Measurements from ENCODE around the gene FGF4. TPM values are rescaled to one million over a fixed set of nuclear protein-coding genes. Genes with fewer than 3 reads are reported as not detected.

Gene FGF4
- total RNA-seq, 6 donors from 2014 or later = not detected

- Histone ChIP-seq H3K27ac (no peak overlapping the region), H3K9me3 (no peaks in the 10 kb centered on the region), H3K36me3 (no peaks in the 10 kb centered on the region), H3K27me3 (no peaks in the 10 kb centered on the region), H3K4me3 (no peak overlapping the region), H3K4me1 (no peaks in the 10 kb centered on the region)
- TF ChIP-seq POLR2AphosphoS5 (IDR thresholded peaks at IDR 0.05) (no peak), POLR2A (IDR thresholded peaks at IDR 0.05) (no peak), CTCF (IDR thresholded peaks at IDR 0.05) (no peak), EP300 (IDR thresholded peaks at IDR 0.05) (no peak)
- ATAC-seq (ENCODE audit: low FRiP score in 2 of 2) (no peak), DNase-seq (no peak)
- WGBS, 2 donors = 50 to 65% methylated on average over 1 of the region's 1 CpG
These were observed 27.4 kb upstream of the FGF4 start for GRCh38 chr11:69802590-69802989.

- H3K4me1 ChIP-seq = no peaks in the 10 kb centered on the region
- no peak for TF ChIP-seq EP300 (IDR thresholded peaks at IDR 0.05)
- TF ChIP-seq CTCF (IDR thresholded peaks at IDR 0.05) = peak; percentile 28 to 72 (median 56)
- TF ChIP-seq POLR2AphosphoS5 (IDR thresholded peaks at IDR 0.05) = no peak
- TF ChIP-seq POLR2A (IDR thresholded peaks at IDR 0.05) = no peak
- no peak for ATAC-seq (ENCODE audit: low FRiP score in 2 of 2)
- H3K27me3 ChIP-seq = no peaks in the 10 kb centered on the region
- no peak for DNase-seq
- H3K9me3 ChIP-seq = no peaks in the 10 kb centered on the region
- H3K36me3 ChIP-seq = no peaks in the 10 kb centered on the region
- WGBS, 2 donors = 24 to 55% methylated on average over 6 to 15 of the region's 15 CpGs
- H3K27ac ChIP-seq = no peak overlapping the region
- H3K4me3 ChIP-seq = no peak overlapping the region
These were observed 26.6 kb upstream of the FGF4 start for GRCh38 chr11:69801513-69802335.

GRCh38 chr11:69800278-69800677 is 25.1 kb upstream of the FGF4 start:
- WGBS, 2 donors = 90 to 92% methylated on average over 4 to 5 of the region's 5 CpGs
- H3K9me3 ChIP-seq = no peaks in the 10 kb centered on the region
- H3K27ac ChIP-seq = no peak overlapping the region
- no peaks in the 10 kb centered on the region for H3K27me3 ChIP-seq
- TF ChIP-seq CTCF (IDR thresholded peaks at IDR 0.05) (no peak), POLR2AphosphoS5 (IDR thresholded peaks at IDR 0.05) (no peak), POLR2A (IDR thresholded peaks at IDR 0.05) (no peak), EP300 (IDR thresholded peaks at IDR 0.05) (no peak)
- no peaks in the 10 kb centered on the region for H3K36me3 ChIP-seq
- DNase-seq = no peak
- no peak for ATAC-seq (ENCODE audit: low FRiP score in 2 of 2)
- no peak overlapping the region for H3K4me3 ChIP-seq
- no peaks in the 10 kb centered on the region for H3K4me1 ChIP-seq

- DNase-seq = no peak
- H3K27ac ChIP-seq = no peak overlapping the region
- no peak for ATAC-seq (ENCODE audit: low FRiP score in 2 of 2)
- no peak overlapping the region for H3K4me3 ChIP-seq
- TF ChIP-seq CTCF (IDR thresholded peaks at IDR 0.05) (no peak), POLR2A (IDR thresholded peaks at IDR 0.05) (no peak), POLR2AphosphoS5 (IDR thresholded peaks at IDR 0.05) (no peak), EP300 (IDR thresholded peaks at IDR 0.05) (no peak)
- WGBS, 2 donors = 18% methylated on average over 3 of the region's 3 CpGs
- H3K36me3 ChIP-seq = no peaks in the 10 kb centered on the region
- H3K9me3 ChIP-seq = no peaks in the 10 kb centered on the region
- H3K27me3 ChIP-seq = no peaks in the 10 kb centered on the region
- H3K4me1 ChIP-seq = no peaks in the 10 kb centered on the region
These were observed 24.4 kb upstream of the FGF4 start for GRCh38 chr11:69799582-69799981.

- H3K36me3 ChIP-seq = no peaks in the 10 kb centered on the region
- no peak for ATAC-seq (ENCODE audit: low FRiP score in 2 of 2)
- H3K9me3 ChIP-seq = no peaks in the 10 kb centered on the region
- no peaks in the 10 kb centered on the region for H3K4me1 ChIP-seq
- DNase-seq = peak in 1 of 2 donors; percentile 27
- no peak overlapping the region for H3K4me3 ChIP-seq
- TF ChIP-seq POLR2A (IDR thresholded peaks at IDR 0.05) (no peak), CTCF (IDR thresholded peaks at IDR 0.05) (no peak), EP300 (IDR thresholded peaks at IDR 0.05) (no peak), POLR2AphosphoS5 (IDR thresholded peaks at IDR 0.05) (no peak)
- 91 to 95% methylated on average over 2 to 3 of the region's 3 CpGs for WGBS, 2 donors
- no peaks in the 10 kb centered on the region for H3K27me3 ChIP-seq
- no peak overlapping the region for H3K27ac ChIP-seq
These were observed 24.0 kb upstream of the FGF4 start for GRCh38 chr11:69799097-69799496.

Measured in upper lobe of left lung (tissue), 6 donors.